ENCODE data around the gene PRKD1. TPM values are rescaled to one million over a fixed set of nuclear protein-coding genes. Genes with fewer than 3 reads are reported as not detected.
"Not testable (repeated sequence)": the region's sequence is repeated elsewhere in the genome, so short reads cannot be mapped to it uniquely, and the experiment has no call there.

PRKD1 gene
- total RNA-seq, 1 donor from 2014 or later, result 10.4 TPM

- no peak for DNase-seq (ENCODE audit: low spot score)
Observed at GRCh38 chr14:29799464-29800095, 128.1 kb downstream of the PRKD1 start.

- DNase-seq (ENCODE audit: low spot score), result no peak
Observed at GRCh38 chr14:29798811-29799210, 128.8 kb downstream of the PRKD1 start.

DNA sequence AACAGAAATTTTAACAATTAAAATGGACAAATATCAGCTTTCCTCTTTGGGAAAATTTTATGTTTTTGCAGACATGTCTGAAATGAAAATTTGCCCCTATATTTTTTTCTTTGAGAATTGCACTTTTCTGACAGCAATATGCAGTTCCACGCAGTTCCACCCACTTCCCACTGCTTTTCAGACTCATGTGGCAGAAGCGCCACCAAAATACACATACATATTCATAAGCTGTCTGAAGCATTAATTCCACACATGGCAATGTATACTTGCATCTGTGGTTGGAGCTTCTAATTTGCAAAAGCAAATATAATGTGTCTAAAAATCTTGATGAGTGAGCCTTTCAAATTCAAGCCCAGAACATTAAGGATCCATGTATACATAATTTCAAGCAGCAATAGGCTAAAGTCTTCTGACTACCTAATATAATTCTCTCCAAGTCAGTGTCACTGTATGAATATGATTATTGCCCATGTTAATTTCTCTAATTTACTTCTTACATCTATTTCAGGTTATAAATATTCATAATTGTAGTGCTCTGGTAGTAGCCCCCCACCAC is 129.5 kb downstream of the PRKD1 start:
- no peak for DNase-seq (ENCODE audit: low spot score)

- no peak for DNase-seq (ENCODE audit: low spot score)
Observed at GRCh38 chr14:29796853-29797252, 130.8 kb downstream of the PRKD1 start.

GRCh38 chr14:29789475-29789874 is 138.2 kb downstream of the PRKD1 start:
- DNase-seq (ENCODE audit: low spot score), result no peak

GRCh38 chr14:29788093-29788492 is 139.6 kb downstream of the PRKD1 start:
- DNase-seq (ENCODE audit: low spot score), result no peak

- no peak for DNase-seq (ENCODE audit: low spot score)
Observed at GRCh38 chr14:29783556-29783955, 144.1 kb downstream of the PRKD1 start.

- DNase-seq (ENCODE audit: low spot score), result no peak
Observed at GRCh38 chr14:29782041-29782440, 145.6 kb downstream of the PRKD1 start.

DNA sequence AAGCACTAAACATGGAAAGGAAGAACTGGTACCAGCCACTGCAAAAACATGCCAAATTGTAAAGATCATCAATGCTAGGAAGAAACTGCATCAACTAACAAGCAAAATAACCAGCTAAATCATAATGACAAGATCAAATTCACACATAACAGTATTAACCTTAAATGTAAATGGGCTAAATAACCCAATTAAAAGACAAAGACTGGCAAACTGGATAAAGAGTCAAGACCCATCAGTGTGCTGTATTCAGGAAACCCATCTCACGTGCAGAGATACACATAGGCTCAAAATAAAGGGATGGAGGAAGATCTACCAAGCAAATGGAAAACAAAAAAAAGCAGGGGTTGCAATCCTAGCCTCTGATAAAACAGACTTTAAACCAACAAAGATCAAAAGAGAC is 150.5 kb downstream of the PRKD1 start:
- DNase-seq (ENCODE audit: low spot score), result not testable (repeated sequence)

DNA sequence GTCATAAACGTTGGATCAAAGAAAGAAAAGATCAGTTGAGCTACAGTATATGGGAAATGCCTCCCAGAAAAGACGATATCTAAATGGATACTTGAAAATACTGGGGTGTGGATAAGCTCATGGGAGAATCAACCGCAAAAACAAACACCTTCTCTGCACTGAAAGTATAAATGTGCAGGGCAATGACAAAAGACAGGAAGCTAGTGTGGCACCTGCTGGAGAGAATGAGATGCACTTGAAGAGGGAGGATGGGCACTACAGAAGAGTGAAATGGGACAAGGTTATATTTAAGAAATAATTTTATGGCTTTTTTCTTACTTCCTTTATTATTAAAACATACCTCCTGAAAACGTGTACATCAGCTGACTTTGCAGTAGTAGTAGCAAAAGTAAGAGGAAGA is 153.7 kb downstream of the PRKD1 start:
- no peak for DNase-seq (ENCODE audit: low spot score)

- no peak for DNase-seq (ENCODE audit: low spot score)
Observed at GRCh38 chr14:29763342-29763858, 164.2 kb downstream of the PRKD1 start.

DNA sequence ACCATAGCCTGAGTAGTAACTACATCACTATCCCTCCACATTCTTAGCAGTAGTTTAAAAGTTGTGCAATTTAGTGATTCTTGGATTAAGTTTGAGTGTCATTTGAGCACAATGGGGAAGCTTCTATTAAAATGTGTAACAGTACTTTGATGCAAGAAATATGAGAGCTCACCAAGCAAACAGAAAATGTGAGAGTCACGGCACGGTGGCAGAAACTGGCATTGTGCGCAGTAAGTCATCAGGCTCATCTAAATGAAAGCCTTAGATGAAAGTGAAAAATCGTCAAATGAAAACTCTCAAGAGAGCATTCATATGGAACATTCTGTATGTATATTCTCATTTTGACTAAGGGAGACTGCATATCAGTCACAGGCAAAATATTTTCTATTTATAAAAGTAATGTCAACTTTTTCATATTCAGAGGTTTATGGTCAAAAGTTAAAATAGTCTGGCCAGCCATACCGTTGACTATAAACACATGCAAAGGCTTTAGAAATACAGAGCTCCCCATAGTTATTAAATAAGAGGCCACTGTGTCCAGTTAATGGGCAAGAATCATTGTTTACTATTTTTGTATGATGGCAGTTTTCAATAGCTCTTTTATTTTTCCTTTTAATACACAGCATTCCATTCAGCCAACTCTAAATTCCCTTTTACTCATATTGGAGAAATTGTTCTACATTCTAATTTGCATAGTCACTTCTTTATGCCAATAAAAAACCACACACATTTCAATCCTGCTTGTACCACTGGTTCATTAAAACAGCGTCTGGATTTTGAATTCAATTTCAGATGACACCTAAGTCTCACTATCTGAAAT is 167.9 kb downstream of the PRKD1 start:
- no peak for DNase-seq (ENCODE audit: low spot score)

- DNase-seq (ENCODE audit: low spot score), result no peak
Observed at GRCh38 chr14:29757711-29758233, 169.9 kb downstream of the PRKD1 start.

GRCh38 chr14:29757188-29757680 is 170.4 kb downstream of the PRKD1 start:
- no peak for DNase-seq (ENCODE audit: low spot score)

- no peak for DNase-seq (ENCODE audit: low spot score)
Observed at GRCh38 chr14:29756019-29756385, 171.6 kb downstream of the PRKD1 start.

DNA sequence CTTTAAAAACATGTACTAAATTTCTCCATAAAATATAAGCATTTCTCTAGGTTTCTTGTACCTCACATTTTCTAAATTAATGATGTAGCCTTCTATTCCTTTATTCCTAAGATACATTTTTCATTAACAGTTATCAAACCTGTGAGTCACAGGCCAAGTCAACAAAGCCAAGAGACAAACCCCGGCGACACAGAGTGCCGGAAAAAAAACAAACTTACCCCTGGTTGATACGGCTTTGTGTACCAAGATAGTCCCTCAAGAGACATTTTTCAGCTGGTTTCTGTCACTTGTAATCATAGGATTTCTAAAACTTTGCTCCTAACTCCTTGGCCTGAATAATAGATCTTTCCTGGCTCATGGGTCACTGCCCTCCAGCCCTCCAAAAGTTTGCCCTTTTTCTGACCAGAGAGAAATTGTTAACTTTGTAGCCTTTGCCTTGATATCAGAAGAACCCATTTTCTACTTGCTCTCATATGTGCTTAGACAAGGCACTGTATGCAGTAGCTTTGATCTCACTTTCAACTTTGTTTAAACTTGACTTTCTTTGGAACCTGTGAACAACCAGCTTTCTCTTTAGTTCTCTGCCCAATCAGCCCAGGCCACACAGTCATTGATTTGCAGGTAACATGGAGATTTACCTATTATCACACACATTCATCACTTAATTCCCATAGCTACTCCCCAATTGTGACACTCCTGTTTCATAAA is 172.2 kb downstream of the PRKD1 start:
- no peak for DNase-seq (ENCODE audit: low spot score)

DNA sequence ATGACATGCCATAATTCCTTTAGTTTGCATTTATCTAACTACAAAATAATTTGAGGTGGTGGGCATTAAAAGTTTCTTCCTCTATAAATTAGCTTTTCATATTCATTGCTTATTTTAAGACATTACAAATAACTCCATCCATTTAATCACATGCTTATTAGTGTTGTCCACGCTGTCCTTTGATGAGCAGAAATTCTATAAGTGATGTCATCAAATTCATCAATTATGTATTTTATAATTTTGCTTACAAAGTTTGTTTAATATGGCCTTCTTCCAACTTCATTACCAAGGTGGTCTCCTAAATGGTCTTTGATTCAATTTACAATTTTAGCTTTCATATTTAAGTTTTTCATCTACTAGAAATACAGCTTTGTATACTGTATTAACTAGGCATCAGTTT is 173.5 kb downstream of the PRKD1 start:
- DNase-seq (ENCODE audit: low spot score), result no peak

- no peak for DNase-seq (ENCODE audit: low spot score)
Observed at GRCh38 chr14:29752221-29752923, 175.3 kb downstream of the PRKD1 start.

- DNase-seq (ENCODE audit: low spot score), result no peak
Observed at GRCh38 chr14:29749829-29750228, 177.8 kb downstream of the PRKD1 start.

DNA sequence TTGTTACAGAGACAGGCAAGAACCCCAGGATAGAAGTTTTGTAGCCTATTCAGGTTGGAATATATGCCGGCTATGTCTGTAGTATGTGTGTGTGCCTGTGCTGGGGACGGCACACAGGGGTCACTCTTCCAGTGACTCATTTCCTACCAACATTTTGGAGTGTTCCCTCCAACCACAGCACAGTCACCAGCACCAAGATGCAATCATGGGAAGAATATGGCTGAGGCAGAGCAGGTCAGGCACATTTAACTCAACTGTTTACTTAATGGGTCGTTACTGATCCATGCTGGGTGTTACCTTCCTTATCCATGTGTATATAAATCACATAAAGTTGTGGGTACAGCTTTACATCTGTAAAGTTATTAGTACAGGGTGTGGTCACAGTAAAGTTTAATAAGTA is 178.3 kb downstream of the PRKD1 start:
- no peak for DNase-seq (ENCODE audit: low spot score)

DNA sequence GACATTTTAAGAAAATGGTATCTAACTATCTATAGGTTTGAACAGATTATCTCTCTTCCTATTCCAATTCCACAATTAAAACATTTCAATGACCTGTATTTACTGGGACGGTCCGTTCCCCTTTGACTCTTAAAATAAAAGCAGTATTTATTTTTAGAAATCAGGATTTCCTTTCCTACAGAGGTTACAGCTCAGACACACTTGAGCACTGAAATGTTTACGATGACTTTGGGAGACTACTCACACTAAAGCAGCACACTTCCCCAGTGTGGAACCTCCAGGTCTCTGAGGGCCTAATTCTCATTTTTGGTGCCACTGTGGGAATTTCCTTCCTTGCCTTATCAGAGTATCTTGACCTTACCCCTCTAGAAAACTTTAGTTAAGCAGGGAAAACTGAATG is 181.8 kb downstream of the PRKD1 start:
- no peak for DNase-seq (ENCODE audit: low spot score)
